GM19239 (cell line): ENCODE data around the gene STK24.

Source experiments
- DNase-seq: peaks from one replicate; pipeline ENCODE4 v3.0.0; 2011; ENCODE audit warnings: low spot score; ENCODE audit not compliant: insufficient read length
- FAIRE-seq: peaks from 2 replicates; lab custom pipeline; 2011; peaks lifted over from hg19 to GRCh38; lab: Jason Lieb, UNC

The STK24 gene

GRCh38 chr13:98557937-98558792, 18.7 kb downstream of the STK24 start:
- FAIRE-seq (no peak), DNase-seq (no peak)

- DNase-seq (no peak), FAIRE-seq (no peak)
Measured at GRCh38 chr13:98556968-98557631, 19.8 kb downstream of the STK24 start.

GRCh38 chr13:98556142-98556816, 20.6 kb downstream of the STK24 start:
- no peak for FAIRE-seq
- DNase-seq: no peak

GRCh38 chr13:98549728-98550317, 27.1 kb downstream of the STK24 start:
- DNase-seq (no peak), FAIRE-seq (peak; percentile 80)

GRCh38 chr13:98549006-98549727, 27.7 kb downstream of the STK24 start:
- DNase-seq: no peak
- no peak for FAIRE-seq

- no peak for FAIRE-seq
- DNase-seq: no peak
Measured at GRCh38 chr13:98548230-98548629, 28.7 kb downstream of the STK24 start.

GRCh38 chr13:98547455-98547854, 29.5 kb downstream of the STK24 start:
- FAIRE-seq (peak; percentile 49), DNase-seq (no peak)

- DNase-seq (no peak), FAIRE-seq (no peak)
Measured at GRCh38 chr13:98546402-98546801, 30.5 kb downstream of the STK24 start.

- FAIRE-seq (no peak), DNase-seq (no peak)
Measured at GRCh38 chr13:98544104-98544710, 32.7 kb downstream of the STK24 start.

GRCh38 chr13:98543378-98544103, 33.4 kb downstream of the STK24 start:
- DNase-seq (no peak), FAIRE-seq (peak; percentile 71)

- peak; percentile 88 for FAIRE-seq
- DNase-seq: no peak
Measured at GRCh38 chr13:98542568-98543377, 34.1 kb downstream of the STK24 start.

GRCh38 chr13:98541701-98542203, 35.2 kb downstream of the STK24 start:
- FAIRE-seq (peak; percentile 70), DNase-seq (no peak)

GRCh38 chr13:98541191-98541590, 35.7 kb downstream of the STK24 start:
- DNase-seq (no peak), FAIRE-seq (peak; percentile 51)

GRCh38 chr13:98540476-98540875, 36.4 kb downstream of the STK24 start:
- peak; percentile 75 for FAIRE-seq

GRCh38 chr13:98539666-98540065, 37.2 kb downstream of the STK24 start:
- DNase-seq: no peak
- peak; percentile 66 for FAIRE-seq

More at GRCh38 chr13:98540476-98540875, 36.4 kb downstream of the STK24 start:
- no peak for DNase-seq

GRCh38 chr13:98538876-98539275, 38.0 kb downstream of the STK24 start:
- no peak for DNase-seq
- peak; percentile 14 for FAIRE-seq

- no peak for FAIRE-seq
- DNase-seq: no peak
Measured at GRCh38 chr13:98537740-98538139, 39.2 kb downstream of the STK24 start.

GRCh38 chr13:98537306-98537705, 39.6 kb downstream of the STK24 start:
- FAIRE-seq: no peak
- DNase-seq: no peak
